NCI-H2196 treated with DMSO at 0.1 percent for 48 hours (cell line): ENCODE results near the gene MMRN2.
"Not testable (repeated sequence)": the region's sequence is repeated elsewhere in the genome, so short reads cannot be mapped to it uniquely, and the experiment has no call there.

Experiments used
- DNase-seq: peaks from one replicate; lab custom pipeline; 2025; ENCODE audit not compliant: unreplicated experiment; lab: John Stamatoyannopoulos, UW

The MMRN2 gene

GRCh38 chr10:86956848-86957448 is 467 bp downstream of the MMRN2 start:
- DNase-seq: no peak

GRCh38 chr10:86956195-86956847 is 1.1 kb downstream of the MMRN2 start:
- DNase-seq: no peak

- no peak for DNase-seq
These were observed 1.8 kb downstream of the MMRN2 start for GRCh38 chr10:86955501-86956194.

GRCh38 chr10:86954681-86955500 is 2.5 kb downstream of the MMRN2 start:
- no peak for DNase-seq

GRCh38 chr10:86953747-86954680 is 3.4 kb downstream of the MMRN2 start:
- no peak for DNase-seq

- DNase-seq: not testable (repeated sequence)
These were observed 4.7 kb downstream of the MMRN2 start for GRCh38 chr10:86952697-86953096.

GRCh38 chr10:86952106-86952505 is 5.3 kb downstream of the MMRN2 start:
- no peak for DNase-seq

- DNase-seq: no peak
These were observed 6.1 kb downstream of the MMRN2 start for GRCh38 chr10:86951184-86951761.

GRCh38 chr10:86950349-86950748 is 7.1 kb downstream of the MMRN2 start:
- DNase-seq: no peak

GRCh38 chr10:86947806-86948205 is 9.6 kb downstream of the MMRN2 start:
- DNase-seq: not testable (repeated sequence)

GRCh38 chr10:86946213-86947155 is 10.9 kb downstream of the MMRN2 start:
- DNase-seq: no peak

- no peak for DNase-seq
These were observed 11.8 kb downstream of the MMRN2 start for GRCh38 chr10:86945361-86946212.

GRCh38 chr10:86944907-86945306 is 12.5 kb downstream of the MMRN2 start:
- no peak for DNase-seq

GRCh38 chr10:86944471-86944870 is 12.9 kb downstream of the MMRN2 start:
- no peak for DNase-seq

GRCh38 chr10:86944031-86944419 is 13.4 kb downstream of the MMRN2 start:
- no peak for DNase-seq

- DNase-seq: no peak
These were observed 13.9 kb downstream of the MMRN2 start for GRCh38 chr10:86943316-86944030.
